ENCODE measurements around the gene DAW1. TPM values are rescaled to one million over a fixed set of nuclear protein-coding genes. Genes with fewer than 3 reads are reported as not detected.

Gene DAW1
- total RNA-seq (2012; rRNA removed) = 12.2 and 13.2 TPM in 2 replicates

- Histone ChIP-seq H3K4me1 (ENCODE audit: control insufficient read depth, insufficient read depth, low read length) (peaks cover 22% of the 10 kb centered on the region), H3K9me3 (replicated peaks; ENCODE audit: low read length) (no peaks in the 10 kb centered on the region), H3K4me2 (ENCODE audit: low read length) (peak within 1 kb of the TSS; percentile 89), H3K9ac (ENCODE audit: low read depth, low read length) (peak within 1 kb of the TSS; percentile 73), H3K36me3 (ENCODE audit: insufficient read depth, low read length) (no peaks in the 10 kb centered on the region), H3K27me3 (ENCODE audit: control insufficient read depth, insufficient read depth, low read length) (no peaks in the 10 kb centered on the region), H3K4me3 (ENCODE audit: low read length) (peak within 1 kb of the TSS; percentile 67)
These were observed at the start of gene DAW1 for GRCh38 chr2:227871375-227871791. Gene DAW1, plus strand, starts transcription at chr2:227871631. Its CDS starts 59 bp downstream, at chr2:227871690.

DNA sequence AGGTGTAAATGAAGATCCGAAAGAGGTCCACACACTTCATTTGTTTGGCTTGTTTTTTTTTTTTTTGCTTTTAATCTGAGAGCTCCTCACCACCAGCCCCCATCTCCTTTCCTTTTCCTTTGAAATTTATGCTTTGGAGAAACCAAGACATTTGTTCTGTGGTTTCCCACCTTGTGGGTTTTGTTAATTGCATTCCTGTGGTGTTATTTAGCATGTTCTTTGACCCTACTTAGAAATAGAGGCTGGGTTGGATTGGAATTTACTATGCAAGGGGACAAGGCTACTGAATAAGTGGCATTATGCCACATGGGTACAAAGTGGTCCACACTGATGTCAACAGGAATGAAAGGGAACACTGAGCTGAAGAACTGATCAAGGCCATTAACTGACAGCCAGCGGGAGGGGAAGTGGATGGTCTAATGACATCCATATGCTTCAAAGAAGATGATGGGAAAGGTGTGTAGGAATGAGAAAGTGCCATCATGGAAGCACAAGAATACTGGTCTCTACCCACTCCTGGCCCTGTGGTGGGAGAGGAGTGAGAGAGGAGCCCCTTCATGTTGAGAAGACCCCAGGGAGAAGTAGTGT lies 48.9 kb upstream of the DAW1 start:
- Histone ChIP-seq H3K36me3 (ENCODE audit: insufficient read depth, low read length) (no peaks in the 10 kb centered on the region), H3K4me3 (ENCODE audit: low read length) (no peak overlapping the region), H3K4me1 (ENCODE audit: control insufficient read depth, insufficient read depth, low read length) (peaks cover 42% of the 10 kb centered on the region), H3K9me3 (replicated peaks; ENCODE audit: low read length) (no peaks in the 10 kb centered on the region), H3K27me3 (ENCODE audit: control insufficient read depth, insufficient read depth, low read length) (no peaks in the 10 kb centered on the region), H3K4me2 (ENCODE audit: low read length) (no peak overlapping the region), H3K9ac (ENCODE audit: low read depth, low read length) (no peak overlapping the region)

DNA sequence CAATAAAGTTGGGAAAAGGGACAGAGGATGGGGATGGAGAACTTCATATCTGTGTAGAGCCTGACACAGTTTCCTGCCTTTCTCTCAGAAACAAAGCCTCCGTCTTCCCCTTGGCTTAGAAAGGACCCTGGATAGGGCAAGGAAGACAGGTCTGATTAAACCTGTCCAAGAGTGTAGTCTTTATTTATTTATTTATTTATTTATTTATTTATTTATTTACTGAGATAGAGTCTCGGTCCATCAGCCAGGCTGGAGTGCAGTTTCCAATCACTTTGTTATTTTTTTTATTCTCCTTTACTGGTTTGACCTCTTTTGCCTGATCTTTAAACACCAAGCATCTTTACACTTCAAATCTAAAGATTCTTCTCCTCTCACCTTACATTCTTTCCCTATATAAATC lies 47.5 kb upstream of the DAW1 start:
- no peaks in the 10 kb centered on the region for H3K36me3 ChIP-seq (ENCODE audit: insufficient read depth, low read length)
- H3K4me3 ChIP-seq (ENCODE audit: low read length) = no peak overlapping the region
- no peak overlapping the region for H3K4me2 ChIP-seq (ENCODE audit: low read length)
- H3K9ac ChIP-seq (ENCODE audit: low read depth, low read length) = no peak overlapping the region
- no peaks in the 10 kb centered on the region for H3K27me3 ChIP-seq (ENCODE audit: control insufficient read depth, insufficient read depth, low read length)
- peaks cover 39% of the 10 kb centered on the region for H3K4me1 ChIP-seq (ENCODE audit: control insufficient read depth, insufficient read depth, low read length)
- H3K9me3 ChIP-seq (replicated peaks; ENCODE audit: low read length) = no peaks in the 10 kb centered on the region

- H3K27me3 ChIP-seq (ENCODE audit: control insufficient read depth, insufficient read depth, low read length) = no peaks in the 10 kb centered on the region
- peaks cover 31% of the 10 kb centered on the region for H3K4me1 ChIP-seq (ENCODE audit: control insufficient read depth, insufficient read depth, low read length)
- no peak overlapping the region for H3K4me2 ChIP-seq (ENCODE audit: low read length)
- no peak overlapping the region for H3K4me3 ChIP-seq (ENCODE audit: low read length)
- no peaks in the 10 kb centered on the region for H3K9me3 ChIP-seq (replicated peaks; ENCODE audit: low read length)
- H3K36me3 ChIP-seq (ENCODE audit: insufficient read depth, low read length) = no peaks in the 10 kb centered on the region
- H3K9ac ChIP-seq (ENCODE audit: low read depth, low read length) = no peak overlapping the region
These were observed 46.7 kb upstream of the DAW1 start for GRCh38 chr2:227824711-227825110.

GRCh38 chr2:227826019-227826521 lies 45.4 kb upstream of the DAW1 start:
- Histone ChIP-seq H3K9me3 (replicated peaks; ENCODE audit: low read length) (no peaks in the 10 kb centered on the region), H3K4me1 (ENCODE audit: control insufficient read depth, insufficient read depth, low read length) (peaks cover 21% of the 10 kb centered on the region), H3K9ac (ENCODE audit: low read depth, low read length) (no peak overlapping the region), H3K27me3 (ENCODE audit: control insufficient read depth, insufficient read depth, low read length) (no peaks in the 10 kb centered on the region), H3K36me3 (ENCODE audit: insufficient read depth, low read length) (no peaks in the 10 kb centered on the region), H3K4me2 (ENCODE audit: low read length) (no peak overlapping the region), H3K4me3 (ENCODE audit: low read length) (no peak overlapping the region)

DNA sequence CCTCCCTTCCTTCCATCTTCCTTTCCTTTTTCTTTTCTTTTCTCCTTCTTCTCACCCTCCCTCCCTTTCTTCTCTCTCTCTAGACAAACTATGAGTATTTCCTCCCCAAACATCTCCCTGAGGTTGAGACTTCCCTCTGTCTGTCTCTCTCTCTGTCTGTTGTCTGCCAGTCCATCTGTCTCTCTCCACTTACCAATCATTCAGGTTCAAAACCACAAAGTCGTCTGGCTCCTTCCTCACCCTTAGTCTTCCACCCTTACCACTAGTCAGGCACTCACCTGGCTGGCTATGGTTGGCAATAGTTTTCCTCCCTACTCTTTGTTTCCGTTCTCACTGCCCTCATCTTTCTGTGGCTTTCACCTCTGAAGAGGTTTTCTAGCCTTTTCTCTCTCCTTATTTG lies 44.9 kb upstream of the DAW1 start:
- Histone ChIP-seq H3K9ac (ENCODE audit: low read depth, low read length) (no peak overlapping the region), H3K27me3 (ENCODE audit: control insufficient read depth, insufficient read depth, low read length) (no peaks in the 10 kb centered on the region), H3K9me3 (replicated peaks; ENCODE audit: low read length) (no peaks in the 10 kb centered on the region), H3K4me1 (ENCODE audit: control insufficient read depth, insufficient read depth, low read length) (peaks cover 16% of the 10 kb centered on the region), H3K36me3 (ENCODE audit: insufficient read depth, low read length) (no peaks in the 10 kb centered on the region), H3K4me2 (ENCODE audit: low read length) (no peak overlapping the region), H3K4me3 (ENCODE audit: low read length) (no peak overlapping the region)

DNA sequence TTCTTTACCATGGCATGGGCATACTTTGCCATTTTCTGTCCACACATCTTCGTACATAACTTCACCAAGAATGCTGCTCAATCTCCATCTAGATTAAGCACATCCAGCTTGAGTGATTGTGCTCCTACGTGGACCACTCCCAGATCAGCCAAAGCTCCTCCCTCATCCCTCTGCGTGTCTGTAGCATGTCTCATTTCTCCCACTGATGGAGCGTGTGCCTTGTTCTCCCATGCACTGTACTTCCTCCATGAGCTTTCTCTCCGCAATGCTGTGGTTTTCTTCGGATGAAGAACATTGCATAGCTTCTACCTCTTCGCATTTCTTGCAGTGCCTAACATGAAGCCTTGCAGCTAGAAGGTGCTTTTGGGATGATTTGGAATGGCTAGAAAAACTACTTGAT lies 44.3 kb upstream of the DAW1 start:
- H3K9ac ChIP-seq (ENCODE audit: low read depth, low read length) = no peak overlapping the region
- no peak overlapping the region for H3K4me2 ChIP-seq (ENCODE audit: low read length)
- peaks cover 15% of the 10 kb centered on the region for H3K4me1 ChIP-seq (ENCODE audit: control insufficient read depth, insufficient read depth, low read length)
- H3K4me3 ChIP-seq (ENCODE audit: low read length) = no peak overlapping the region
- H3K9me3 ChIP-seq (replicated peaks; ENCODE audit: low read length) = no peaks in the 10 kb centered on the region
- H3K27me3 ChIP-seq (ENCODE audit: control insufficient read depth, insufficient read depth, low read length) = no peaks in the 10 kb centered on the region
- no peaks in the 10 kb centered on the region for H3K36me3 ChIP-seq (ENCODE audit: insufficient read depth, low read length)

DNA sequence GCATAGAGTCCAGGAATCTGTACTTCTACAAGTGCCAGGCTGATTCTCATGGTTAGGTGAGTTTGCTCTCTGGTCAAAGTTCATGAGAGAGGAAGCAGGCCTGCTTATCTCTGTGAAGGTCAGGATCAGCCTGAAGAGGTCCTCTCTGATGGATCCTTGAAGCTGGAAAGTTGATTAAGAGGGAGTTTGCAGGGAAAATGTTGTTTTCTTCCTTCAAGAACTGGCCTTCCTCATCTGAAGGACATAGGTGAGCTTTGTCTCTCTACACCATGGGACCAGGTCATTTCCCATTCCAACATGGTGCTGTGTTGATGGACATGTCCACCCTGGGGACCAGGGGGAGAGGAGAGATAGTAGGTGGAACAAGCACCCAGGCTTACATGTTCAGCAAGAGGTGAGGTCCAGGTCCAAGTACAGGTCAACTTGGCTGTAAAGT lies 42.9 kb upstream of the DAW1 start:
- Histone ChIP-seq H3K4me2 (ENCODE audit: low read length) (no peak overlapping the region), H3K9me3 (replicated peaks; ENCODE audit: low read length) (no peaks in the 10 kb centered on the region), H3K4me3 (ENCODE audit: low read length) (no peak overlapping the region), H3K27me3 (ENCODE audit: control insufficient read depth, insufficient read depth, low read length) (no peaks in the 10 kb centered on the region), H3K4me1 (ENCODE audit: control insufficient read depth, insufficient read depth, low read length) (peaks cover 11% of the 10 kb centered on the region), H3K9ac (ENCODE audit: low read depth, low read length) (no peak overlapping the region), H3K36me3 (ENCODE audit: insufficient read depth, low read length) (no peaks in the 10 kb centered on the region)

- H3K36me3 ChIP-seq (ENCODE audit: insufficient read depth, low read length) = no peaks in the 10 kb centered on the region
- no peak overlapping the region for H3K4me3 ChIP-seq (ENCODE audit: low read length)
- H3K4me2 ChIP-seq (ENCODE audit: low read length) = no peak overlapping the region
- H3K4me1 ChIP-seq (ENCODE audit: control insufficient read depth, insufficient read depth, low read length) = peaks cover 11% of the 10 kb centered on the region
- no peaks in the 10 kb centered on the region for H3K9me3 ChIP-seq (replicated peaks; ENCODE audit: low read length)
- no peak overlapping the region for H3K9ac ChIP-seq (ENCODE audit: low read depth, low read length)
- no peaks in the 10 kb centered on the region for H3K27me3 ChIP-seq (ENCODE audit: control insufficient read depth, insufficient read depth, low read length)
These were observed 42.1 kb upstream of the DAW1 start for GRCh38 chr2:227829337-227829736.

GRCh38 chr2:227834423-227834822 lies 37.0 kb upstream of the DAW1 start:
- Histone ChIP-seq H3K4me3 (ENCODE audit: low read length) (no peak overlapping the region), H3K36me3 (ENCODE audit: insufficient read depth, low read length) (no peaks in the 10 kb centered on the region), H3K9ac (ENCODE audit: low read depth, low read length) (no peak overlapping the region), H3K4me2 (ENCODE audit: low read length) (no peak overlapping the region), H3K9me3 (replicated peaks; ENCODE audit: low read length) (no peaks in the 10 kb centered on the region), H3K4me1 (ENCODE audit: control insufficient read depth, insufficient read depth, low read length) (no peaks in the 10 kb centered on the region), H3K27me3 (ENCODE audit: control insufficient read depth, insufficient read depth, low read length) (no peaks in the 10 kb centered on the region)

DNA sequence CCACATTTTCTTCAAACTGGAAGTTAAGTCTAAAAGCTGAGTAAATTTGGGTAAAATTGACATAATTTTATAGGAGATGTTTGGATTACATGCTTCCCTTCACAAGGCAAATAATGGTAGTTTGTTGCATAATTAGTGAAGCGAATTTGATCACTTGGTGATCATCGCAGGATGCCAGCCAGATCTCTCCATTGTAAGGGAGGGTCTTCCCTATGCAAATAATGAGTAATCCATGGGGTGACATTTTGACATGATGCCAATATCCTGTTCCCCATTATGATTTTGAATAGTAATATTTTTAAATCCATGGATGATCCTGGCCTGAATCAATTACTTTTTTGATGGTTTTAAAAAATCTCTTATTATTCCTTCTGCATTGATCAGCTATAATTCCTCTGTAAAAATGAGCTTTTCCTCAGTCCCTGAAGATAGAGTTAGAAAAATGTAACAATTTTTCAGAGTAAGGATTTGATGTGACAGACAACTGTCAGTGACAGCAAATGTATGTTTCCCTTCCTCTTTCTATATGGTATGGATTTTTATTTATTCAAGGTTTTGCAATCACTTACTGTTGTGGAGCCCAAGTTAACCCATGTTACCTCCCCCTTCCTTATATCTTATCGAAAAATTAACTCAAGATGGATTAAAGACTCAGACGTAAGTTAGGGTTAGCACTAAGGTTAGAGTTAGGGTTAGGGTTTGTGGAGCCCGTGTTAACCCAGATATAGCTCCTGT lies 36.3 kb upstream of the DAW1 start:
- H3K9me3 ChIP-seq (replicated peaks; ENCODE audit: low read length) = no peaks in the 10 kb centered on the region

More for the DNA sequence above, 36.3 kb upstream of the DAW1 start:
- Histone ChIP-seq H3K4me3 (ENCODE audit: low read length) (no peak overlapping the region), H3K27me3 (ENCODE audit: control insufficient read depth, insufficient read depth, low read length) (no peaks in the 10 kb centered on the region), H3K9ac (ENCODE audit: low read depth, low read length) (no peak overlapping the region), H3K4me1 (ENCODE audit: control insufficient read depth, insufficient read depth, low read length) (no peaks in the 10 kb centered on the region), H3K36me3 (ENCODE audit: insufficient read depth, low read length) (no peaks in the 10 kb centered on the region), H3K4me2 (ENCODE audit: low read length) (no peak overlapping the region)
